C4-2B (cell line): ENCODE results near the gene CRYZL1.
A peak's percentile ranks its signal among the peaks of the same experiment; 100 is the strongest.

Source experiments
- H3K27ac ChIP-seq: fragments of 450-650 bp; 2 replicates; pipeline ENCODE4 v1.5.1; 2017
- ZFX ChIP-seq: fragments of 450-650 bp; IDR thresholded peaks from 2 replicates; pipeline ENCODE4 v1.6.1; 2017
- TF ChIP-seq, protein P1 (sequence below): fragments of 450-650 bp; conservative IDR thresholded peaks from 2 replicates; pipeline ENCODE4 v1.5.1; 2017; ENCODE audit warnings: mild to moderate bottlenecking

CRYZL1 gene

DNA sequence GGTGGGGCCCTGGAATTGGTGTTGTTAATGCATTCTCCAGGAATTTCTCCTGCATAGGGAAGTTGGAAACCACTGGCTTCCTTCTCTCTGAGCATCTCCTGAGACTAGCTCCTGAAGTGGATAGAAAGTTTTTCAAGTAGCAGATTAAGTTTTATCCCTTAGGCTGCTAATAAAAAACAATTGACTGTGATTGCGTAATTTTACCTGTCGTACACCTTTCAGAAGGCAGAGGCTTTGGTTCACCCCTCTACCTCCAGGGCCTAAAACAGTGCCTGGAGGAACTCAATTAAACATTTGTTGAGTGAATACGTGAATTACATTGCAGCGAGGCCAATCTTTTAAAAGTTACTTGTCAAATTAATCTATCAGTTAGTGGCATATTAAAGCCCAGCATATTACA is 4.2 kb upstream of the CRYZL1 start:
- no peak for TF ChIP-seq ZFX
- TF ChIP-seq, protein P1, sequence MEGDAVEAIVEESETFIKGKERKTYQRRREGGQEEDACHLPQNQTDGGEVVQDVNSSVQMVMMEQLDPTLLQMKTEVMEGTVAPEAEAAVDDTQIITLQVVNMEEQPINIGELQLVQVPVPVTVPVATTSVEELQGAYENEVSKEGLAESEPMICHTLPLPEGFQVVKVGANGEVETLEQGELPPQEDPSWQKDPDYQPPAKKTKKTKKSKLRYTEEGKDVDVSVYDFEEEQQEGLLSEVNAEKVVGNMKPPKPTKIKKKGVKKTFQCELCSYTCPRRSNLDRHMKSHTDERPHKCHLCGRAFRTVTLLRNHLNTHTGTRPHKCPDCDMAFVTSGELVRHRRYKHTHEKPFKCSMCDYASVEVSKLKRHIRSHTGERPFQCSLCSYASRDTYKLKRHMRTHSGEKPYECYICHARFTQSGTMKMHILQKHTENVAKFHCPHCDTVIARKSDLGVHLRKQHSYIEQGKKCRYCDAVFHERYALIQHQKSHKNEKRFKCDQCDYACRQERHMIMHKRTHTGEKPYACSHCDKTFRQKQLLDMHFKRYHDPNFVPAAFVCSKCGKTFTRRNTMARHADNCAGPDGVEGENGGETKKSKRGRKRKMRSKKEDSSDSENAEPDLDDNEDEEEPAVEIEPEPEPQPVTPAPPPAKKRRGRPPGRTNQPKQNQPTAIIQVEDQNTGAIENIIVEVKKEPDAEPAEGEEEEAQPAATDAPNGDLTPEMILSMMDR = no peak
- H3K27ac ChIP-seq = no peak overlapping the region

DNA sequence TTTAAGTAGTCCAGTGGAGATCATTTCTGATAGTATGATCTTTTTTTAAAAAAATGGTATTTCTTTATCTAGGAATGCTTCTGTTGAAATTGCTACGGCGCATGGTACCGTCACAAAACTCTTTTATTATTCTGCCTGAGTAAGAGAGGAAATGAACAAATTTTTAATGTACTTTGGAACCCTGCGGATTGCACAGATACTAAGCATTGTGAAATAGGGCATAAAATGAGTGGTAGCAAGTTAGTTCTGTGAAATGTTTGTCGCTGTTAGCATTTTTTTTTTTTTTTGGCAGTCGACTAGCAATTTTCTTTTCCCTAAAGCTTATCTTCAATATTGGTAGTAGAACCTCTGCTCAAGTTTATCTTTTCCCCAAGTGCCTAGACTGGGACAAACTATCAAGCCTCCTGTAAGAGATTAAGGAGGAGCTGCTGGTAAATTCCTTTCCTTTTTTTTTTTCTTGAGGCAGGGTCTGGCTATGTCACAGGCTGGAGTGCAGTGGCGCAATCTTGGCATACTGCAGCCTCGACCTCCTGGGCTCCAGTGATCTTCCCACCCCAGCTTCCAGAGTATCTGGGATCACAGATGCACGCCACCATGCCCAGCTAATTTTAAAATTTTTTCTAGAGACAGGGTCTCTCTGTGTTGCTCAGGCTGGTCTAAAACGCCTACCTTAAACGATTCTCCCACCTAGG is 3.0 kb upstream of the CRYZL1 start:
- H3K27ac ChIP-seq = no peak overlapping the region
- TF ChIP-seq, protein P1 = no peak
- TF ChIP-seq ZFX = no peak

DNA sequence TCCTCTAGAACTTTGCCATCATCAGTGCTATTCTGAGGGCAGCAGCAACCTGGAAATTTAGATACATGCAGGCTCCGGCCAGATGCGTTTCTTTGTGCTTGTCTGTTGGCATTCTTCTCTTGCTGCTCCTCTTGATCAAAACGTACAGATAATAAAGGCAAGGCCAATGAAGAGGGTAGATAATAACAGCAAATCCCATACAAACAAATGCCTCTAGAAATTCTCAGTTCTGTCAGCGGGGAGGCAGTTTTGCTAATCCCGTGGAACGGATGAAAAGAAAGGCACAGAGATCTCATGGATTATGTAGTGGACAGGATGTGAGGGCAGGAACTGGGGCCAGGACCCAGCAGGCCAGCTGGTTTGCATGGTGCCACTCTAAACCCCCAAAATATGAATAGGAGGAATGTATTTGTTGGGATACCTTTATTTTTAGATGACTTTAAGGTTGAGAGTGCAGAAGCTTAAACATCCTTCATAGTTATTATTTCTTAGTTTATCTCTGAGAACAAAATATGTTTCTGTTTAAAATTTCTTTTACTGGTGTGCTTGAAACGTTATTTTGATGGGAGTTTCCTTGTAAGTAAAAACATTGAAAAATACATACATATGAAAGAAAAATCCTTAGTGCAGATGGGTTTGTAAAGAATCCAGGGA is 2.2 kb upstream of the CRYZL1 start:
- H3K27ac ChIP-seq = peak overlapping the region; percentile 81; the same call in 1 of the 2 replicates
- TF ChIP-seq, protein P1 = no peak
- TF ChIP-seq ZFX = no peak

DNA sequence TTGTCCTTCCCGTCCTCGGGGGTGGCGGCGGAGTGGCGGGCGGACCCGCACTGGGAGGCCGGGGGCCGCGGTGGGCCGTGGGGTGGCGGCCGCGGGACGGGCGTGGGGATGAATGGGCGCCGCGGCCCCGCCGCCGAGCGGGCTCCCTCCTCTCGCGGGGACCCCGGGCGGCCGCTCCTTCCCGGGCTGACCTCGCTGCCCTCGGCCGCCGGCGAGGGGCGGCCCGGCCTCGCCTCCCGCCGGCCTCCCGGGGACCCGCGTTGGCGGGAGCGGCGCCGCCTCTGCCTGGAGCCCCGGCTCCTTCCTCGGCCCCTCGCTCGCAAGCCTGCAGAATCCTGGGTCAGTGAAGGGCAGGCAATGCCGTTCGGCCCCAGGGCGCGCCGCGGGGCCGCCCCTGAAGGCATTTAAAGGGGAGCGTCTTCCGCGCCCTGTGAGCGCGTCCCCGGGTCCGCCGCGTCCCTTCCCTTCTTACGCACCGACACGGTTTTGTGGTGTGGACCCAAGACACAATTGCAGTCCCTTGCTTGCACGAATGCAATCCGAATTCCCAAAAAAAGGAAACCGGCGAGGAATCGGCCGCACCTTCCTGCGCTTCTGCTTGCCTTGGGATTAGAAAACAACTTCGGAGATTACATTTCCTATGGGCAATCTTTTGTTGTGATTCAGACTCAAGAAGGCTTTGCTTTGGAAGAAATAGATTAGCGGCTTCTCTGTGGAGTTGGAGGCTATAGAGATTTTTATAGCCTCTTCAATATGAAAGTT is 1.5 kb upstream of the CRYZL1 start:
- TF ChIP-seq, protein P1 = no peak
- TF ChIP-seq ZFX = peak; percentile 54
- H3K27ac ChIP-seq = peak overlapping the region; percentile 81

DNA sequence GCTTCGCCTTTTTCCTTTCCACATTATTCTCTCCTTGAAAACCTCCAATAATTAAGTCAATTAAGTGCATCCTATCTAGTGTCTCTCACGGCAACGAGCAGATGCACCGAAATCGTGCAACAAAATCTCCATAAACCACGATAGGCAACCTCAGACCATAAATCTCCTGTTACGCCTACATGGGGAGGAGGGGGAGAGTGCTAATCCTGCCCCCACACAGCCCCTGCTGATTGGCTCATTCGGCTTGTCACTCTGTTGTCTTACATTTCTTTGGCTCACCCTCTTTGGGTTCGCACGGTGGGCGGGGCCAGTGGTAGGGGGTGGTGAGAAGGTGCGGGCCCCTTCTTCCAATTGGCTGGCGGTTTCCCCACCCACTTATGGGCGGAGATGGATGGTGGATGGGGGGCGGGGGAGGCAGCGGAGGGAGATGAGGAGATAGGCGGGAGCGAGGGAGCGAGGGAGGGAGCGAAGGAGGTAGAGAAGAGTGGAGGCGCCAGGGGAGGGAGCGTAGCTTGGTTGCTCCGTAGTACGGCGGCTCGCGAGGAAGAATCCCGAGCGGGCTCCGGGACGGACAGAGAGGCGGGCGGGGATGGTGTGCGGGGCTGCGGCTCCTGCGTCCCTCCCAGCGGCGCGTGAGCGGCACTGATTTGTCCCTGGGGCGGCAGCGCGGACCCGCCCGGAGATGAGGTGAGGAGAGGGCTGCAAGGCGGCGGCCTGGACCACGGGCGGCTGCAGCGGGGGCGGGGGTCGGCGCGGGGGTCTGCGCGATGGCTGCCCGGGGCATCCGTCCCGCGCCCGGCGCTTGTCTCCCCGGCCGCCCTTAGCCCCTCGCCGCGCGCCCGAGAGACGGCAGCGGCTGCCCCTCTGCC is 720 bp upstream of the CRYZL1 start, which contains the start of gene ITSN1:
Gene ITSN1, plus strand, starts transcription at position 475 of the 869 bp plus-strand sequence. CDS start 76,328 bp downstream, outside the sequence.
- H3K27ac ChIP-seq = peak within 1 kb of the TSS; percentile 81
- no peak for TF ChIP-seq ZFX
- TF ChIP-seq, protein P1 = no peak

DNA sequence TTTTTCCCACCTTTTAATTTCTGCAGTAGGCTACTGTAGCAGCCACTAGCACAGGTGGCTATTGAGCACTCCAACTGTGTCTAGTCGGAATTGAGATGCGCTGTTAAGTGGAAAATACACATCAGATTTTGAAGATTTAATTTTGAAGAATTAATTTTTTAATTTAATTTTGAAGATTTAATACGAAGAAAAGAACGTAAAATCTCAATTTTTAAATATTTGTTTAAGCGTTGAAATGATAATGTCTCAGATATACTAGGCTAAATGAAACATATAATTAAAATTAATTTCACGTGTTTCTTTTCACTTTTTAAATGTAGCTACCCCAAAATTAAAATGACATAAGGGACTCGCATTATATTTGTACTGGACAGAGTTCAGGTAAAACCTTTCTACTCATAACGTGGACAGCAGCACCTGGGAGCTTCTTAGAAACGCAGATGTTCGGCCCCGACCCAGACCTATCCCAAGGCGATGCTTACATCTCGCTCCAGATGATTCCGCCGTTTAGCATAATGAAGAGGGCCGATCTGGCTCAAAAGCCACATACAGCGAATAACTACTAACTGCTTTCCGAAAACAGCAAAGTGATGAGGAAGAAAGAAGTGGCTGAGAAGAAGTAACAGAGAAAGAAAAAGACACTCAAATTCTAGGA is 717 bp downstream of the CRYZL1 start:
- H3K27ac ChIP-seq = peak overlapping the region; percentile 81
- TF ChIP-seq, protein P1 = no peak
- no peak for TF ChIP-seq ZFX
